ENCODE results near the gene NOL4L.

Gene NOL4L

GRCh38 chr20:32538526-32538939 lies 46.6 kb downstream of the NOL4L start:
- peak; percentile 34 for DNase-seq

DNA sequence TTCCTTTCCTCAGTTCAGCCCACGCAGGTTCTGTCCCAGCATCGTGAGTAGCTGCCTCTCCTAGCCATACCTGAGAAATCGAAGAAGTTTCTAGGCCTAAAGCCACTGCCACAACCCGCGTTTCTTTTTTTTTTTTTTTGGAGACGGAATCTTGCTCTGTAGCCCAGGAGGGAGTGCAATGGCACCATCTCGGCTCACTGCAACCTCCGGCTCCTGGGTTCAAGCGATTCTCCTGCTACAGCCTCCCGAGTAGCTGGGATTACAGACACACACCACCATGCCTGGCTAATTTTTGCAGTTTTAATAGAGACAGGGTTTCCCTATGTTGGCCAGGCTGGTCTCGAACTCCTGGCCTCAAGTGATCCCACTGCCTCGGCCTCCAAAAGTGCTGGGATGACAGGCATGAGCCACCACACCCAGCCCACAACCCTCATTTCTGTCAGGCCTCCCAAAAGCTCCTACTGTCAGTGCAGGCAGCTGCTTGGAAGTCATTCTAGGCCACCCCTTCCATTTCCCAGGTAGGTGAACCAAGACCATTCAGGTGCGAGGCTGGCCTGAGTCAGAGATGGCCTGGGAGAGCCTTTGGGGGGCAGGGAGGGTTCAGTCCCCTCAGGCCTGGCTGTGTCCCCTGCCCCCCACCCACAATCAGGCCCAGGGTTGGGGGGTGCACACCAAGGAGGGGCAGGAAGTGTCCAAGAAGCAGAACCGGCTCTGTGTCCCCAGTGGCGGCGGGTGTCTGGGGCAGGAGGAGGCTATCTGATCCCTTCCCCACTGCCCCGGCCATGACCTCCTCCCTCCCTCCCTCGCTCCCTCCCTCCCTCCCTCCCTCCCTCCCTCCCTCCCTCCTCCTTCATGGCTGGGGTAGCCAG lies 47.2 kb downstream of the NOL4L start:
- DNase-seq, result no peak

DNA sequence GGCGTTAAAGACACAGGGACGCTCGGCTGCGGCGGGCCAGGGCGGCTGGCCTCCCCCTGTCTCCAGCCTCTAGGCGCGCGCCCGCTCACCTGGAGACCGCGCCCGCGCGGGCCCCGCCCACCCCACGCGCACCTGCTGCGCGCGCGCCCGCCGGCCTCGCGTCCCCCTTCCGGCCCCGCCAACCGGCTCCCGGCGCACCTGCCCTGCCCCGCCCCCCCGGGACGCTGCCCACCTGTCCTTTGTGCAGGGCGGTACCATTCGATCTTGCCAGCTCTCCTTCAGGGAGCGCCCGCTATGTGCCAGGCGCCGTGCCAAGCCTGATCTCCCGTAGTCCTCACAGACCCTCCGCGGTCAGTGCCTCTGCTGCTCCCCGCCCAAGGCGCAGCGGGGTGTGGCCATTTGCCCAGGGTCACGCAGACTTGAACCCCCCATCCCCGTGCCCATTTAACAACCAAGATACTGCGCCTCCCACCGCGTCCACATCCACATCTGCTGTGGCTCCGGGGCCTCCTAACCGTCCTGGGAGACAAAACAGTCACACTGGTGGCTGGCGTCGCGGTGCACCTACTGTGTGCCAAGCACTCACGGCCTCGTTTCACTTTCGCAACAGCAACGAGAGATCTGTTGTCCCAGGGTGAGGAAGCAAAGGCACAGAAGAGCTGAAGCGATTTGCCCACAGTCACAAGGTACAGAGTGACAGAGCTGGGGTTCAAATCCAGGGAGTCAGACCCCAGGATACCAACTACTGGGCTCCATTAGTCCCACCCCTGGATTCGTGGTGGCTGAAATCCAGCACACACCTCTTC lies 48.1 kb downstream of the NOL4L start:
- peak; percentile 56 for DNase-seq

DNA sequence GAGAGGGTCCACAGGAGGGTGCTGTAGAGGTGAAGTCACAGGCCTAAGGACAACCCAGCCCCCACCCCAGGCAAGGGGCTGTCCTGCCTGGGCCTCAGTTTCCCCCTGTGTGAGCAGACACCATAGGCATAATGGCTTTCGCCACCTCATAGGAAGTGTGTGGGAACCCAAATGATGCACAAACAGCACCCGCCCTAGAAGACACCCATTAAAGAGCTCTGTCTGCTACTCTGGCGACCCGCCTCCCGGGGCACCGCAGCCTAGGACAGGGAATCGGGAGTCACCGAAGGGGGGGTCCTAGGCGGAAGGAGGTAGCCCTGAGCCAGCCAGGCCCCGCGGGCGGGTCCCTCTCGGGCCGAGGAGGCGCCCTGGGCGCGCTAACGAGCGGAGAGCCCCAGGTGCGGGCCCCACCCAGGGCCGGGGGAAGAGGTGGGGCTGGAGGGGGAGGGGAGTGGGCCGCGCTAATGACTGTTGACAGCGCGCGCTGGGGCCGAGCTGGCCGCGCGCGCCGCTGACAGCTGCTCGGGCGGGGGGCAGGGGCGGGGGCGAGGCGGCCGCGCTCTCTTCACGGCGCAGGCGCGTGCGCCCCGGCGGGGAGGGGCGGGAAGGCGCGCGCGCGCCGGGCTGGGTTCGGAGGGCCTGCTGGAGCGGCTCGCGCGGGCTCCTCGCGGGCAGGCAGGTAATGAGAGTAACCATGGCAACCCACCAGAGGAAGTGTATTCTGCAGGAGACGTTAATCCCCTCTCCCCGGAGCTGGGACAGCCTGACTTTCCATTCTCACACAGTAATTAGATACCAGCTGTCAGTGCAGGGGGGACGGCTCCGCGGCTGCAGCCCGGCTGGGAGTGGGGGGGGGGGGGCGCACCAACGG lies 48.9 kb downstream of the NOL4L start:
- peak; percentile 71 for DNase-seq

GRCh38 chr20:32535316-32535952 lies 49.7 kb downstream of the NOL4L start:
- DNase-seq, result peak; percentile 32

DNA sequence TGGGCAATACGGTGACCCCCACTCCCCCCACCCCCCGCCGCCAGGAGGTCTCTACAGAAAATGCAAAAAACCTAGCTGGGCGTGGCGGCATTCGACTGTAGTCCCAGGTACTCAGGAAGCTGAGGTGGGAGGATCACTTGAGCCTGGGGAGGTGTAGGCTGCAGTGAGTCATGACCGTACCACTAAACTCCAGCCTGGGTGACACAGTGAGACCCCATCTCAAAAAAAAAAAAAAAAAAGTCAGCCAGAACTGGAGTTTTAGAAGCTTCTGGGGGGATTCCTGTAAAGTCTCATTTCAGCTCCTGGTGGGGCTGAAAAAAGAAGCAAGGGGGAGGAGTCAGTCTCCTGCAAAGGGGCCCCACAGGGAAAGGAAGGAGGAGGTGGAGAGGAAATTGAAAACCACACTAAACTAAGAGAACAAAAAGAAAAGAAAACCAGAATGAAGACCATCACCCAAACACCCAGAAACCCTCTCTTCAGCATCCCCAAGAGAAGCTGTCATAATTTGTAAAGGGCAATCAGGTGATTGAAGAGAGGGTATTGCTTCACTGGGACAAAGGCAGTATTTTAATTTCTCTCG lies 50.4 kb downstream of the NOL4L start:
- peak; percentile 62 for DNase-seq

DNA sequence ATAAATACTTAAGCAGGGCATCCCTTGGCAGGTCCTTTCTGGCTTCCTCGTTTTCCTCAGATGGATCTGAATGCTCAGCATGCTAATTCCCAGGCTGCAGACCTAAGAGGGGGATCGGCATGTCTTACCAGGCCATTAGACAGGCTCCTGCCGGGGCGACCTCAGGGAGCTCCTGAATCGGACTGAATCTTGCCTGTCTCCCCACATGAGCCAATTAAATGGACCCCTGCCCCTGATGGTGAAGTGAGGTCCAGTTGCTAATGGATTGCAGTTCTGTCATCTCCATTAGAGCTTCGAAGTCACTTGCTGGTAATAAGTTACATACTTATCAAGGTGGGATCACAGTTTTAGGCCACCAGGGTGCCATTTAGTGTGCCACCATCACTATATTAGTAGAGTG lies 51.4 kb downstream of the NOL4L start:
- no peak for DNase-seq

DNA sequence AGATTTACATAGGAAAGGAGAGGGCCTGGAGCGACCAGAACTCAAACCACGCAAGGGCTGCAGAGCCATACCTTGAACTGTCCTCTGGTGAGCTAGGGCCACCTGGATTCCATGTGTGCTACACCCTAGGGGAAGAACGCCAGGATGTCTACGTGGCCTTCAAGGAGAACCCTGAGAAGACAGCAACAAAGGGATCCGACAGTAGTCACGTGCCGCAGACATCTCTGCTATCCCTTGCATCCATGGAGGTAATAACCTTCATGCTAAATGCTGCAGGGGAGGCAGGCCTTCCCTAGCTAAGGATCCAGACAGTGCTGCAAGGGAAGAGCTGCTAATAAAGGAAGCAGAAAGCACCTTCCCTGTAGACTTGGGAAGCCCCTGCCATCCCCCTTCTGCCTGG lies 52.9 kb downstream of the NOL4L start:
- DNase-seq, result no peak

DNA sequence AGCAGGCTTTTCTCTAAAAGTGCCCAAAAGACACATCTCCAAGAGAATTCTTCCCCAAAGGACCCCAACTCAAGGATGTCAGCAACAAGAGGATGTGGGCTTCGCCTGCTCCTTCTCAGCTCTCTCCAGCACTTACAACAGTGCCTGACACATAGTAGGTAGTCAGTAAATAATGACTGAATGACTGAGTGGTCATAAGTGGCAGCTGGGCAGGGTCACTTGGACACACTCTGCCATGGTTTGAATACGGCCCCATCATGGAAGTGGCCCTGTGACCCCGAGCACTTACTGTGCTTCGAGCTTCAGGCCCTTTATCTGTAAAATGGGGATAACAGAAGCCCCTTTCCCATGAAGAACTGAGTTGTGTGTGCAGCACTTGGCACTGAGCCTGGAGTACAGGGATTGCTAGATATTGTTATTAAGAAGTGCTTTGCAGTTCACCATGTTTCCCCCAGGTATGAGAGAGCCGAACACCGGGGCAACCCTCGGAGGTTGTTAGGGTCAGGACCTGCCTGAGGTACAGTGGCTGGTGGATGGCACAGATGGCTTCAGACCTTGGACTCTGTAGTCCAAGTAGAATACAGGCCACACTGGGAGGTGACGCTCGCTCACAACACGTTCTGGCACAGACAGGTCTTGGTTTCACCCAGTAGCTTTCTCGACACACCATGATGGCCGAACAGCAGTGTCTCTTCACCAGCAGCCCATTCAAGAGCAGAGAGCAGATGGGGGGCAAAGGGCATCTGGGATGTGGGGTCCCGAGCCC lies 56.0 kb downstream of the NOL4L start:
- DNase-seq, result no peak

GRCh38 chr20:32528171-32528891 lies 56.8 kb downstream of the NOL4L start:
- no peak for DNase-seq

DNA sequence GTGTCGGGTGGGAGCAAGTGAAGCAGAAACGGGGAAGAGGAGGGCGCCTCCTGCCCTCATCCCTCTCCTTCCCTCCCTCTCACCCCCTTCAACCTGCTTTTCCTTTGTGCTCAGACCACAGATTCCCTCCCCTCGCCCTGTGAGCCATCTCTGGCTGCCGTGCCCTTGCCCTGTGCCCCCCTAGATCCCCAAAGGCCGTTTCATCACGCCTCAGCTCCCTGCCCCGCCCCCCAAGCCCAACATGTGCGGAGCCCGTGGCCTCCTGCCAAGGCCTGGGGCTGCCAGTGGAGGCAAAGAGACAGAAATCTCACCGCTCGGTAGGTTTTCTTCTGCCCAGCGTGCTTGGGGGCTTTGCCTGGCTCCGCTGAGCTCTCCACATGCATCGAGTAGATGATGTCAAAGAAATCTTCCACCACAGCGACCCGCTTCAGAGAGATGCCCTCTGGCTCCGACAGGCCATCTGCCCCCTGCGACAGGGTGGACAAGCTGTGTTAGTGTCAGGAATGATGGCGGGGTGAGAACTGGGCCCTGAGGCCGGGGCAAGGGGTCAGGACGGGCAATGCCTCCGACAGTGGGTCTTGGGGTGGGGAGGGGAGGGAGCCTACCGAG lies 57.6 kb downstream of the NOL4L start:
- no peak for DNase-seq

- DNase-seq, result no peak
Measured at GRCh38 chr20:32527052-32527446, 58.1 kb downstream of the NOL4L start.

- no peak for DNase-seq
Measured at GRCh38 chr20:32526541-32526940, 58.6 kb downstream of the NOL4L start.

DNA sequence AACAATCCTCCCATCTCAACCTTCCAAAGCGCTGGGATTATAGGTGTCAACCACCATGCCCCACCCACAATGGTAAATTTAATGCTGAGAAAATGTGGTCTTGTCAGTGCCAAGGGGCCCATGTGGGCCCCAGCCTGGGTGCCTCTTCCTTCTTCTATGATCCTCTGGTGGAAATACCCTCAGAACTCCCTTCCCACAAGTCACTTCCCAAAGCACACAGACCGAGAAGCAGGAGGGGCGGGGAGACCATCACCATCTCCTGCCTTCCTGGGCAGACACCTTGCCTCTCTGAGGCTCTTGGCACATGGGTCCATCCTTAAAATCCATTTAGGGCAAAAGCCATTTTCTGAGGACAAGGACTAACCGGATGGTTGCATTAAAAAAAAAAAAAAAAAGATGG lies 59.0 kb downstream of the NOL4L start:
- no peak for DNase-seq

DNA sequence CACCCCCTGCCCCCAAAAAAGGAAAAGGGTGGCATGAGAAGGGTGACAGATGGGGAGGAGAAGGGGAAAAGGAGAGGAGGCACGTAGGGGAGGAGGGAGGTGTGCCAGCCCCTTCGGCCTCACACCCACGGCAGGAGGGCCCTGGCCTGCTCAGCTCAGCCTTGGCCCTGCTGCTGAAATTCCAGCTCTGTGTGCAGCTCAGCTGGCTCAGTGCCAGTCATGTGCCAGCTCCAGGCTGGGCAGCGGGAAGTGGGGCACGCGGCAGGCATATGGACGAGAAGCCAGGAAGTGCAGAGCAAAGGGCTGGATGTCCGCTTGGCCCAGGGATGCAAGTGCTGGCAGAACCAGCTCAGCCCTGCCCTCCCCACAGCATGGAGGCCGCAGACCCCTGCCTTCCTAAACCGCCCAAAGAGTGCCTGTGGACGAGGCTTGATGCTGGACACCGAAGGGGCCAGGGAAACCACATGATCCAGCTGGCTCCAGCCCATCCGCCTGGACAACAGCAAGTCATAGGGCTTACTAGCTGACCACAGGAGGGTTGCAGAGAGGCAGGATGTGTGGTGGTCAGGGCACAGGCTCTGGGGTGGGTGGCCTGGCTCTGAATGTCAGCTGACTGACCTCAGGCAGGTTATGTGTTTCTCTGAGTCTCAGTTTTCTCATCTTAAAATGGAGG lies 60.2 kb downstream of the NOL4L start:
- no peak for DNase-seq

GRCh38 chr20:32523613-32524213 lies 61.4 kb downstream of the NOL4L start:
- no peak for DNase-seq

DNA sequence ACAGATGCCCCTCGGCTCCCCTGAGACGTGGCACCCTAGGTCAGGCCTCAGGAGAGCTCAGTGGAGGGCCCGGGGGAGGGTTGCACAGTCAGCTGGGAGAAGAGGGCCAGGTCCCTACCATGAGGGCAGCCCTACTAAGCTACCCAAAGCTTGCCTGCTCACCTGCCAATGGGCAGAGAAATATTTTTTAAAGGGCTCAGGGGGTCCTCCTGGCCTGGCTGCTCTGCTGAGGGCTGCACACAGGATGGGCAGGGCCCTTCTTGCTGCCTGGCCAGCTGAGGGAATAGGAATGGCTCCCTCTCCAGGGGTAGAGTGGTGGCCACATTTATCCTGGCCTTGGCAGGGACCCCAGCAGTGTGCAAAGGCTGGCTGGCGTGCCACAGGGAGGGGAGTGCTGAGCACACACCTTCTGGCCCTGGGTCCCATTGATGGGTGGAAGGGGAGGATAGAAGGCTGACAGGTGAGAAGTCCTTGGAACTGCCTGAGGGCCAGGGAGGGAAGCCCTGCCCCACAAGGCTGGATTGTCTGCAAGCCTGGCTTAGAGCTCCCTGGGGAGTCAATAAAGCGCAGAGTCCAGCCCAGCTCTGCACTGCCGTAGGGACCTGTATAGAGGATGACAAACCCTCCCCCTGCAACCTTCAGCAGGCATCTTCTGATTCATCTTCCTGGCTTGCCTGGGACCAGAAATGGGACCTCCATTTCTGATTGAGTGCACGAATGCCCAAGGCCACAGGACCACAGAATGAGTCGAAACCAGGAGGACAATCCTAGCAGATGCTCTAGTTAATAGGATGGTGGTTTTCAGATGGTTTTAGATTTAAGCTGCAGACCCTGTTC lies 62.1 kb downstream of the NOL4L start:
- no peak for DNase-seq

DNA sequence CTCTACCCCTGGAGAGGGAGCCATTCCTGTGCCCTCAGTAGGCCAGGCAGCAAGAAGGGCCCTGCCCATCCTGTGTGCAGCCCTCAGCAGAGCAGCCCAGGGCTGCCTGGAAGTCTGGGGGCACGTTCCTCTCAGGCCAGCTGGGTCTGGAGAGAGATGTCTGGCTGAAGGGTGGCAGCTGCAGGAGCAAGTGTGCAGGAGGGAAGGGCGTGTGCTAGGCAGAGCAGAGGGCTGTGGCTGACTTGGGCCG lies 62.7 kb downstream of the NOL4L start:
- DNase-seq, result no peak
